GM12878 (cell line): ENCODE measurements around the gene PTPRN2. TPM values are rescaled to one million over a fixed set of nuclear protein-coding genes. Genes with fewer than 3 reads are reported as not detected.

Experiments
- ATAC-seq: fragments of 200-7000 bp; cut with Tn5 transposase; 3 replicates; pipeline ENCODE4 v1.9.1; 2020; ENCODE audit warnings: mild to moderate bottlenecking, moderate library complexity
- BruUV-seq: library from RNA; stranded (reverse); fragments of 400-500 nt; replicated peaks from 2 replicates; lab custom pipeline; 2021; lab: Mats Ljungman, UMichigan
- CTCF ChIA-PET: fragments of 300-600 bp; sonication (Branson Sonifier 250); formaldehyde crosslinking; extraction: SDS; loops from one replicate; lab custom pipeline; 2021; ENCODE audit warnings: inconsistent platforms; lab: Yijun Ruan, JAX
- POLR2A ChIA-PET: fragments of 350-600 bp; formaldehyde crosslinking; extraction: SDS; loops from one replicate; lab custom pipeline; 2021; ENCODE audit warnings: inconsistent platforms; lab: Charles Lee
- RAD21 ChIA-PET: fragments of 300-600 bp; sonication (Branson Sonifier 250); formaldehyde crosslinking; loops from one replicate; lab custom pipeline; 2023; ENCODE audit warnings: antibody characterized with exemption; ENCODE audit not compliant: unreplicated experiment; lab: Charles Lee
- SMC1A ChIA-PET: fragments of 300-600 bp; sonication (Branson Sonifier 250); formaldehyde crosslinking; loops from one replicate; lab custom pipeline; 2023; ENCODE audit not compliant: unreplicated experiment, uncharacterized antibody; lab: Charles Lee
- DNase-seq: peaks from one replicate; pipeline ENCODE4 v3.0.0-alpha.2; 2011; ENCODE audit warnings: low read depth, low spot score
- FAIRE-seq: peaks from 3 replicates; lab custom pipeline; 2011; peaks lifted over from hg19 to GRCh38; lab: Jason Lieb, UNC
- H2AFZ ChIP-seq: 2 replicates; pipeline ENCODE4 v1.6.0; 2011; ENCODE audit warnings: low read depth, low read length, control low read depth; ENCODE audit not compliant: control insufficient read depth
- H3K27ac ChIP-seq: 2 replicates; pipeline ENCODE4 v1.5.1; 2011; ENCODE audit warnings: control low read depth; ENCODE audit not compliant: control insufficient read depth, insufficient read depth
- H3K27me3 ChIP-seq, 2 experiments: replicated peaks in 1 of 2; 2 replicates each; pipeline versions ENCODE4 v1.6.0 to v1.6.1; 2011; ENCODE audit warnings: low read length in 1 of 2; ENCODE audit not compliant: control insufficient read depth in 2 of 2, insufficient read depth in 2 of 2
- H3K36me3 ChIP-seq, 2 experiments: 2 replicates each; pipeline ENCODE4 v1.5.1; 2011; ENCODE audit warnings: low read length in 1 of 2; ENCODE audit not compliant: control insufficient read depth in 2 of 2, insufficient read depth in 2 of 2
- H3K4me1 ChIP-seq: 2 replicates; pipeline ENCODE4 v1.6.1; 2011; ENCODE audit warnings: mild to moderate bottlenecking, low read length, moderate library complexity, mixed read lengths; ENCODE audit not compliant: control insufficient read depth, insufficient read depth
- H3K4me2 ChIP-seq: 2 replicates; pipeline ENCODE4 v1.6.0; 2011; ENCODE audit warnings: control low read depth; ENCODE audit not compliant: control insufficient read depth, insufficient read depth
- H3K4me3 ChIP-seq: fragments of 200-600 bp; sonication (generic); 2 replicates; pipeline ENCODE4 v1.5.1; 2016
- H3K79me2 ChIP-seq: 2 replicates; pipeline ENCODE4 v1.6.0; 2011; ENCODE audit warnings: low read length; ENCODE audit not compliant: control insufficient read depth, insufficient read depth
- H3K9ac ChIP-seq: 2 replicates; pipeline ENCODE4 v1.8.0; 2011; ENCODE audit warnings: low read length, control low read depth, mixed read lengths; ENCODE audit not compliant: control insufficient read depth, insufficient read depth
- H3K9me3 ChIP-seq: replicated peaks from 3 replicates; pipeline ENCODE4 v1.5.1; 2011; ENCODE audit warnings: mild to moderate bottlenecking, low read length; ENCODE audit not compliant: control insufficient read depth, insufficient read depth
- H4K20me1 ChIP-seq: 2 replicates; pipeline ENCODE4 v1.6.0; 2011; ENCODE audit not compliant: control insufficient read depth, insufficient read depth
- ATF2 ChIP-seq: IDR thresholded peaks from 2 replicates; pipeline ENCODE4 v1.6.1; 2012; ENCODE audit warnings: low read length, inconsistent platforms
- BMI1 ChIP-seq: fragments of 450-650 bp; IDR thresholded peaks from 2 replicates; pipeline ENCODE4 v1.6.1; 2016; ENCODE audit warnings: mild to moderate bottlenecking, moderate library complexity, borderline replicate concordance
- BRCA1 ChIP-seq: IDR thresholded peaks from 2 replicates; pipeline ENCODE4 v1.6.1; 2011; ENCODE audit warnings: low read depth, low read length, improper control_type of control experiment
- LARP7 ChIP-seq: fragments of 450-650 bp; IDR thresholded peaks from 2 replicates; pipeline ENCODE4 v1.6.1; 2017; ENCODE audit warnings: mild to moderate bottlenecking
- NBN ChIP-seq: fragments of 450-650 bp; IDR thresholded peaks from 2 replicates; pipeline ENCODE4 v1.6.1; 2016
- NR2C1 ChIP-seq: fragments of 450-650 bp; IDR thresholded peaks from 2 replicates; pipeline ENCODE4 v1.6.1; 2017; ENCODE audit warnings: antibody characterized with exemption, mild to moderate bottlenecking, moderate library complexity
- NR2C2 ChIP-seq: IDR thresholded peaks from 2 replicates; pipeline ENCODE4 v1.6.1; 2011; ENCODE audit warnings: borderline replicate concordance, low read depth; ENCODE audit not compliant: control insufficient read depth, insufficient read length
- POLR2A ChIP-seq: IDR thresholded peaks from 2 replicates; pipeline ENCODE4 v1.6.1; 2011; ENCODE audit warnings: low read depth, mild to moderate bottlenecking, low read length
- RBBP5 ChIP-seq: fragments of 200-600 bp; sonication (generic); conservative IDR thresholded peaks from 2 replicates; pipeline ENCODE4 v1.6.1; 2016
- RUNX3 ChIP-seq: IDR thresholded peaks from 2 replicates; pipeline ENCODE4 v1.6.1; 2012; ENCODE audit warnings: low read length, inconsistent platforms
- SUPT20H ChIP-seq: IDR thresholded peaks from 2 replicates; pipeline ENCODE4 v1.6.1; 2011; ENCODE audit warnings: low read depth, mild to moderate bottlenecking, low read length, moderate library complexity, borderline replicate concordance; ENCODE audit not compliant: control insufficient read depth
- SUZ12 ChIP-seq: fragments of 200-600 bp; sonication (generic); IDR thresholded peaks from one replicate; pipeline ENCODE4 v1.6.1; 2018; ENCODE audit warnings: antibody characterized with exemption, mild to moderate bottlenecking; ENCODE audit not compliant: unreplicated experiment
- ZBTB40 ChIP-seq: fragments of 450-650 bp; IDR thresholded peaks from 2 replicates; pipeline ENCODE4 v1.6.1; 2016; ENCODE audit warnings: mild to moderate bottlenecking, moderate library complexity, borderline replicate concordance
- ZNF622 ChIP-seq: fragments of 450-650 bp; IDR thresholded peaks from 2 replicates; pipeline ENCODE4 v1.6.1; 2017; ENCODE audit warnings: mild to moderate bottlenecking, inconsistent platforms
- WGBS: methylation state at CpG from one replicate; pipeline ENCODE4 v1.1.6; 2016; ENCODE audit warnings: low lambda C conversion rate; ENCODE audit not compliant: insufficient replicate concordance, insufficient coverage; ENCODE audit errors: missing lambda C conversion rate; 5-methylcytosine and 5-hydroxymethylcytosine counted together
- in situ Hi-C: fragments of 300-500 bp; cut with MboI; formaldehyde crosslinking; loops from 9 replicates; pipeline ENCODE4 v1.14.3; 2018; ENCODE audit warnings: mixed read lengths
- intact Hi-C: fragments of 100-400 bp; cut with micrococcal nuclease; formaldehyde crosslinking; loops from one replicate; pipeline ENCODE4 v1.14.2; 2022; ENCODE audit not compliant: unreplicated experiment
- polyA plus RNA-seq, 11 experiments: library from polyadenylated mRNA; depleted of rRNA in 4 of 11; unstranded in 6 of 11; stranded (reverse) in 5 of 11; fragments of >200 nt; fragmentation: Nextera tagmentation in 4 of 11; fragmentation: Illumina TruSeq in 1 of 11; extraction: Ambion mirVana in 4 of 11; extraction: Trizol in 1 of 11; gene quantifications; 1 replicate in 1 of 11; 2 replicates in 10 of 11; pipeline versions ENCODE4 v1.2.1 to v1.2.3, GENCODE V29; 2011 to 2016; ENCODE audit warnings: inconsistent platforms in 2 of 11, missing spikeins in 2 of 11, low read depth in 1 of 11
- total RNA-seq, 4 experiments: library from RNA; depleted of rRNA in 3 of 4; stranded (reverse); fragments of >200 nt in 3 of 4; fragmentation: Illumina TruSeq in 1 of 4; extraction: Trizol in 1 of 4; gene quantifications; 2 replicates each; pipeline versions ENCODE4 v1.2.1 to v1.2.3, GENCODE V29; 2013 to 2021

PTPRN2 gene
- total and polyA plus RNA-seq, 10 of the 15 experiments (the other 5 are each of a cell fraction or from before 2014, with no cell fraction given), result 5.4 TPM; not detected in 9

- no peaks in the 10 kb centered on the region for H3K79me2 ChIP-seq
- no peak overlapping the region for H3K27ac ChIP-seq
- no TSS peak for BruUV-seq
- no peak for FAIRE-seq
- ChIA-PET RAD21 (no interaction called here), SMC1A (no interaction called here), CTCF (no interaction called here), POLR2A (no interaction called here)
- no peaks in the 10 kb centered on the region for H4K20me1 ChIP-seq
- no peaks in the 10 kb centered on the region; the same call in 2 of the 3 replicates for H3K9me3 ChIP-seq
- no peak overlapping the region for H3K4me3 ChIP-seq
- TF ChIP-seq BMI1 (no peak), NR2C1 (no peak)
- no peaks in the 10 kb centered on the region for H3K27me3 ChIP-seq
- no peaks in the 10 kb centered on the region for H3K4me1 ChIP-seq
- in situ Hi-C loops (no loop called here), intact Hi-C loops (no loop called here)
- no peak for ATAC-seq
- H2AFZ ChIP-seq, result no peak overlapping the region
- no peak overlapping the region for H3K4me2 ChIP-seq
- no peaks in the 10 kb centered on the region for H3K36me3 ChIP-seq
- no peak overlapping the region for H3K9ac ChIP-seq
- 36% methylated on average over 14 of the region's 14 CpGs for WGBS
- DNase-seq, result no peak
Measured at GRCh38 chr7:158527915-158528502, 59.6 kb downstream of the PTPRN2 start.

GRCh38 chr7:158527495-158527894 lies 60.1 kb downstream of the PTPRN2 start:
- ATAC-seq, result no peak
- no peak for TF ChIP-seq LARP7
- TF ChIP-seq POLR2A, result no peak
- no peak for TF ChIP-seq RUNX3
- TF ChIP-seq BRCA1, result no peak
- TF ChIP-seq ATF2, result no peak
- TF ChIP-seq RBBP5, result no peak
- no peak for TF ChIP-seq SUZ12
- no peak for TF ChIP-seq ZBTB40
- no peak for TF ChIP-seq ZNF622
- TF ChIP-seq NBN, result no peak
- no peak for TF ChIP-seq SUPT20H
- TF ChIP-seq NR2C2, result no peak

More at GRCh38 chr7:158527495-158527894, 60.1 kb downstream of the PTPRN2 start:
- 41% methylated on average over 9 of the region's 10 CpGs for WGBS
- Histone ChIP-seq H3K4me3 (no peak overlapping the region), H3K36me3 (no peaks in the 10 kb centered on the region), H4K20me1 (no peaks in the 10 kb centered on the region), H3K4me1 (no peaks in the 10 kb centered on the region), H3K79me2 (no peaks in the 10 kb centered on the region), H3K9ac (no peak overlapping the region), H2AFZ (no peak overlapping the region), H3K27ac (no peak overlapping the region), H3K9me3 (peaks cover 1% of the 10 kb centered on the region; the same call in 1 of the 3 replicates), H3K27me3 (no peaks in the 10 kb centered on the region), H3K4me2 (no peak overlapping the region)
- DNase-seq (no peak), FAIRE-seq (no peak)
- in situ Hi-C loops (no loop called here), intact Hi-C loops (no loop called here)
- RAD21 ChIA-PET, result no interaction called here
- SMC1A ChIA-PET, result no interaction called here
- no TSS peak for BruUV-seq
- CTCF ChIA-PET, result no interaction called here
- POLR2A ChIA-PET, result no interaction called here
